Inflammatory macrophage (primary cell): ENCODE measurements around the gene OR4X1.
A peak's percentile ranks its signal among the peaks of the same experiment; 100 is the strongest.
"Not testable (repeated sequence)": the region's sequence is repeated elsewhere in the genome, so short reads cannot be mapped to it uniquely, and the experiment has no call there.

Experiments used
- DNase-seq, 2 donors: peaks; one replicate each; pipeline ENCODE4 v3.0.0-alpha.2; 2020 to 2022
- total RNA-seq, 18 experiments: gene quantifications; one replicate each; lab custom pipeline; 2026; ENCODE audit warnings: mixed read lengths in 6 of 18, inconsistent platforms in 2 of 18; lab: John Stamatoyannopoulos, UW

OR4X1 gene
- 0 to 0.03 (median 0) reads per million in 18 experiments for total RNA-seq

DNA sequence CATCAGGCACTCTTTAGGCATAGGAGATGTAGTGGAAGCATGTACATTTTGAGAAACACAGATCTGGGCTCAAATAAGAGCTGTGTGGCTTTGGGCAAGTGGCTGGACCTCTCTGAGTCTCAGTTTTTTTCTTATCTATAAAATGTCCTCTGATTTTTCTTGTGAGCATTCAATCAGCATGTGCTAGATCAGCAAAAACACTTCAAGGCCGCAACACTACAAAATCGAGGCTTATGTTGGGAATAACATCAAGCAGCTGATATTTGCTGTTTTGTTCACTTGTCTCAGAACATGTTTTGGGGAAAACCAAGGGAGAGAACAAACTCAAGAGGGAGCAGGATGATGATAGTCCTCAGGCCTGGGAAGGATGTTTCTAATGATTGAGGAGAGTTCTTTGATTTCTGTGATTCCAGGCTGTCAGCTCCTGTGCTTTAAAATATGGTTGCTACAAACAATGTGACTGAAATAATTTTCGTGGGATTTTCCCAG, at the start of gene OR4X1:
OR4X1 (plus strand) TSS at position 439 of the 489 bp plus-strand sequence; CDS start at position 439, 0 bp downstream.
- DNase-seq: no peak

GRCh38 chr11:48216510-48216909, 47.2 kb upstream of the OR4X1 start, which contains the start of gene OR4B1:
TSS of gene OR4B1 (plus strand) at chr11:48216810. CDS start at chr11:48216810, 0 bp downstream.
- no peak for DNase-seq

DNA sequence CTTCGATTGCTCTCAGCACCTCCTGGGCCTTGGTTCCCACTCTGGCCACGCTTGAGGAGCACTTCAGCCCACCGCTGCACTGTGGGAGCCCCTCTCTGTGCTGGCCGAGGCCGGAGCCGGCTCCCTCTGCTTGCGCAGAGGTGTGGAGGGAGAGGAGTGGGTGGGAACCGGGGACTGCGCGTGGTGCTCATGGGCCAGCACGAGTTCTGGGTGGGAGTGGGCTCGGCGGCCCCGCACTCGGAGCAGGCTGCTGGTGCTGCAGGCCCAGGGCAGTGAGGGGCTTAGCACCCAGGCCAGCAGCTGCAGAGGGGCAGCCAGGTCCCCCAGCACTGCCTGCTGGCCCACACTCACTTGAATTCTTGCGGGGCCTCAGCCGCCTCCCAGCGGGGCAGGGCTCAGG, 34.9 kb upstream of the OR4X1 start:
- no peak for DNase-seq

- not testable (repeated sequence) for DNase-seq
Observed at GRCh38 chr11:48230057-48230456, 33.6 kb upstream of the OR4X1 start.

DNA sequence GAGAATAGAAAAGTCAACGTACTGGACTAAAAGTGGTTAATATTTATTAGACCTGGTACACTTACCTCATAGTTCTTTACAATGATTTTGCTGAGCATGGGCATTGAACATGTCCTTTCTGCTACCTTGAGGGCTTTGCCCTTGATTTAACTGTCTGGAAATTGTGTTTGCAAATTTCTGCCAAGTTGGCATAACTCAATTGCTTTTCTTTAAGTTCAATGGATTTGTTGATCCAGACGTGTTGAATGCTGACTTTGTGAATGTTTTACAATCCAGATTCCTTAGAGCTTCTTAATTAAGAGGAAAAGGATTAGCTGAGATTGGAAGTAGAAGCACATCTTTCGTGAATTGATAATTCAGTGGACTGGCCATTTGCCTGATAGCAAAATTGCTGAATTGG, 25.9 kb upstream of the OR4X1 start:
- DNase-seq: no peak

- no peak for DNase-seq
Observed at GRCh38 chr11:48242501-48242900, 21.2 kb upstream of the OR4X1 start.

GRCh38 chr11:48244804-48245203, 18.9 kb upstream of the OR4X1 start, which contains the start of gene OR4X2:
TSS of gene OR4X2 (plus strand) at chr11:48245104. CDS start at chr11:48245104, 0 bp downstream.
- DNase-seq: no peak

DNA sequence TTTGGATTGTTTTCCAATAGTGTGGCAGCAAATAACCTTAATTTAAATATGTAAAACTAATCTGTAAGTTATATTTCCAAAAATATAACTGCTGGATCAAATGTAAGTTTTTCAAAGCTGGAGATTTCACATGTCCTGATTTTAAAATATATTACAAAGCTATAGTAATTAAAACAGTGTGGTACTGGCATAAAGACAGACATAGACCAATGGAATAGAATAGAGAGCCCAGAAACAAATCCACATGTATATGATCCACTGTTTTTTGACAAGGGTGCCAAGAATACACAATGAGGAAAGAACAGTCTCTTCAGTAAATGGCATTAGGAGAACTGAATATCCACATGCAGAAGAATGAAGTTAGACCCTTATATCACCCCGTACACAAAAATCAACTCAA, 14.8 kb upstream of the OR4X1 start:
- no peak for DNase-seq

DNA sequence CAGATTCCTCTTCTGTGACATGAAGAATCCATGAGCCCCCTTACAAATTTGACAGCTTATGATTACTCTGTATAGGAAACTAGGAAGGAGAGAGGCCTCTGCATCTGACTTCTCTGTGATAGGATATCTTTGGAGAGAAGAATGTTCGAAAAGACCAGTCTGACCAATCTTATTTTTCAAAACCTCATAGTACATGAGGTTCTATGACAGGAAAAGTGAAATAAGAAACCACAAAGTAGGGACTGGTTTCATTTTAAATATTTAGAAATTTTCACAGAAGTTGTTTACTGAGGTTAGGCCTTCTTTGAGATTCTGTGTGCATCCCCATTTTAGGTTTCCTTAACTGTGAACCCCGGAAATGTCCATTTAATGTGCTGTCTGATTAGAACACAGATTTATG, 2.1 kb upstream of the OR4X1 start:
- DNase-seq: no peak

DNA sequence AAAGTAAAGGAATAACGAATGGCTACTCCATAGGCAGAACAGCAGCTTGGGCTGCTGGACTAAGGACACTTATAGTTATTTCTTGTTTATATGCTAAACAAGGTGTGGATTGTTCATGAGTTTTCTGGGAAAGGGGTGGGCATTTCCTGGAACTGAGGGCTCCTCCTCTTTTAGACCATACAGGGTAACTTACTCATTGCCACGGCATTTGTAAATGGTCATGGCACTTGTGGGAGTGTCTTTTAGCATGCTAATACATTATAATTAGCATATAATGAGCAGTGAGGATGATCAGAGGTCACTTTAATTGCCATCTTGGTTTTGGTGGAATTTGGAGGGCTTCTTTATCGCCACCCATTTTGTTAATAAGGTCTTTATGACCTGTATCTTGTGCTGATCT, 7.0 kb downstream of the OR4X1 start:
- DNase-seq: no peak

DNA sequence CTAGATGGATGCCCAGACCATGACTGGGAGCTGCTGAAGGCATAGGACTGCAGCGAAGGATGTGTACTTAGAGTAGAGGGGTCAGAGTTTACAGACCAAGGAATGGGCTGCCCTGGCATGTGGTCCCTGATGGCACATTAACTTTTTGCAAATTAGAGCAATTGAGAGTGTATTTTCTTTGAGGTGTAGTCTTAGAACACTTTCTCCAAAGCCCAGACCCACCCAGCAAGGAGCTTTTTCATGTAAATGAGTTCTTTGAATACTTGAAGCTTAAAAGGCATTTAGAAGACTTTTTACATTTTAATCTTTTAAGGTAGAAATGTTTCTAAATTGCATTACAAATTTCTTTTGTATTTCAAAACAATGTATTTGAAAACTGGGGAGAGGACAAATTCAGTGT, 8.9 kb downstream of the OR4X1 start:
- DNase-seq: no peak

DNA sequence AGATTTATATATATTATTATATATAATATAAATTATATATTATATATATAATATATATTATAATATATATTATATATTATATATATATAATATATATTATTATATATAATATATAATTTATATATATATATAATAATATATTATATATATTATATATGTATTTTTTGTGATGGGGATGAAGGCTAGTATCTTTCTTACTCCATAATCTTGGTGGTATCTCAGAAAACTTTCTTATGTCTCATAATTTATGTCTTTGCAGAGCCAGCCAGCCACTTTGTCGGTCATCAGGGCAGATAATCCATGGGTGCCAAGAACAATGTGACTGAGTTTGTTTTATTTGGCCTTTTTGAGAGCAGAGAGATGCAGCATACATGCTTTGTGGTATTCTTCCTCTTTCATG, 42.3 kb downstream of the OR4X1 start, which contains the start of gene OR4S1:
OR4S1 (plus strand) TSS at position 301 of the 400 bp plus-strand sequence; CDS start at position 301, 0 bp downstream.
- DNase-seq: no peak

DNA sequence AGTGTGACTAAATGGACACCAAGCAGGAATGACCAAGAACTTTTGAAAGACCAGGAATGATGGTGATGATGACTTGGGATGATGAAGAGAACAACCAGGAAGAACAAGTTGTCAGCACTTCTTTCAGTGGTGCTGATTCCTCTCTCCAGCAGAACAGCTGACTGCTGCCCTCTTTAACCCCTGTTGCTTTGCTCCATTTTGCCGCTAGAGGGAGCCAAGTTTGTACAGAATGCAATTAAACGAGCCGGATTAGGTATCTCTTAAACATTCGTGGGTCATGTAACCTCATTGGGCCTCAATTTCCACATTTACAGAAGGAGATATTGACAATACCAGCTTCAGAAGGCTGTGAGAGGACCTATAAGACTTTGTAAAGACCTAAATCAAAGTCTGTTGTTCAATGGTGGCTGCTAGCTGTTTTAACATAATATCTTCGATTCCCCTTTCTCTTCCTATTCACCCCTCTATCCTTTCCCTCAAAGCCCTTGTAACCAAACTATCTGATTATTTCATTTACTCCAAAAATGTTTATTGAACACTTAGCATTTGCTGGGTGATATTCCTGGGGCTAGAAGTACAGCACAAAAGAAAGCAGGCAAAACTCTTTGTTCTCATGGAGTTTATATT, 44.2 kb downstream of the OR4X1 start:
- peak; percentile 54 to 66 for DNase-seq

DNA sequence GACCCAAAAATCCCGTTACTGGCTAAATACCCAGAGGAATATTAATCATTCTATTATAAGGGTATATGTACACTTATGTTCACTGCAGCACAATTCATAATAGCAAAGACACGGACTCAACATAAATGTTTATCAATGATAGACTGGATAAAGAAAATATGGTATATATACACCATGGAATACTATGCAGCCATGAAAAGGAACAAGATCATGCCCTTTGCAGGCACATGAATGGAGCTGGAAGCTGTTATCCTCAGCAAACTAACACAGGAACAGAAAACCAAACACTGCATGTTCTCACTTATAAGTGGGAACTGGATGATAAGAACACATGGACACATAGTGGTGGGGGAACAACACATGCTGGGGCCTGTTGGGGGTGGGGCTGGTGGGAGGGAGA, 49.9 kb downstream of the OR4X1 start:
- DNase-seq: not testable (repeated sequence)
